HCT116 (cell line): ENCODE data around the gene TES. TPM values are rescaled to one million over a fixed set of nuclear protein-coding genes. Genes with fewer than 3 reads are reported as not detected.

ENCODE experiments used
- ATAC-seq: fragments of 200-7000 bp; cut with Tn5 transposase; 2 replicates; pipeline ENCODE4 v1.9.1; 2020; ENCODE audit warnings: mild to moderate bottlenecking, moderate library complexity
- BruUV-seq: library from RNA; stranded (reverse); fragments of 400-500 nt; replicated peaks from 2 replicates; lab custom pipeline; 2021; lab: Mats Ljungman, UMichigan
- CTCF ChIA-PET: fragments of 300-600 bp; sonication (Branson Sonifier 250); formaldehyde crosslinking; loops from one replicate; lab custom pipeline; 2021; ENCODE audit warnings: antibody characterized with exemption; lab: Charles Lee
- POLR2A ChIA-PET: fragments of 300-600, 350-600 bp; sonication (Branson Sonifier 250); formaldehyde crosslinking; loops from one replicate; lab custom pipeline; 2021; ENCODE audit warnings: antibody characterized with exemption; lab: Charles Lee
- RAD21 ChIA-PET, 2 experiments: fragments of 300-600 bp; sonication (Branson Sonifier 250); formaldehyde crosslinking; loops; one replicate each; lab custom pipeline; 2023; ENCODE audit warnings: low total read pairs in 2 of 2; ENCODE audit not compliant: uncharacterized antibody in 2 of 2, unreplicated experiment in 2 of 2, low non-redundant PET in 1 of 2; lab: Charles Lee
- DNase-seq: peaks from one replicate; pipeline ENCODE4 v3.0.0-alpha.2; 2010; ENCODE audit warnings: low read depth, low spot score
- H2AFZ ChIP-seq: fragments of 200-600 bp; shearing (Covaris generic), sonication (generic); 2 replicates; pipeline ENCODE4 v1.6.1; 2017; ENCODE audit warnings: low read depth, mixed run types, mixed read lengths, antibody characterized with exemption, low read length; ENCODE audit not compliant: poor library complexity, severe bottlenecking
- H3K27ac ChIP-seq: 2 replicates; pipeline ENCODE4 v1.5.1; 2012; ENCODE audit warnings: low read depth, low read length
- H3K27me3 ChIP-seq: fragments of 200-600 bp; sonication (generic); 2 replicates; pipeline ENCODE4 v1.6.1; 2016; ENCODE audit warnings: mixed run types, low read length, mixed read lengths; ENCODE audit not compliant: insufficient read depth
- H3K36me3 ChIP-seq, 2 experiments: fragments of 200-500 bp in 1 of 2; fragments of 200-600 bp in 1 of 2; sonication (Bioruptor generic) in 1 of 2; sonication (generic) in 1 of 2; 2 replicates each; pipeline versions ENCODE4 v1.5.1 to v1.6.1; 2014 to 2016; ENCODE audit warnings: low read length in 2 of 2, inconsistent platforms in 1 of 2, mixed read lengths in 1 of 2, mixed run types in 1 of 2; ENCODE audit not compliant: insufficient read depth in 2 of 2, control insufficient read depth in 1 of 2
- H3K4me1 ChIP-seq, 2 experiments: fragments of 200-600 bp in 1 of 2; sonication (generic) in 1 of 2; 2 replicates each; pipeline versions ENCODE4 v1.5.1 to v1.6.1; 2012 to 2017; ENCODE audit warnings: low read length in 2 of 2, inconsistent platforms in 1 of 2, mild to moderate bottlenecking in 1 of 2, mixed read lengths in 1 of 2, mixed run types in 1 of 2, moderate library complexity in 1 of 2; ENCODE audit not compliant: insufficient read depth in 2 of 2, control insufficient read depth in 1 of 2
- H3K4me2 ChIP-seq: fragments of 200-600 bp; sonication (generic); 2 replicates; pipeline ENCODE4 v1.6.1; 2017; ENCODE audit warnings: mixed run types, low read length, mixed read lengths
- H3K4me3 ChIP-seq, 2 experiments: fragments of 200-600 bp in 1 of 2; sonication (generic) in 1 of 2; replicated peaks in 1 of 2; 2 replicates each; pipeline ENCODE4 v1.5.1; 2011 to 2016; ENCODE audit warnings: low read length in 2 of 2, control low read depth in 1 of 2, low read depth in 1 of 2, mild to moderate bottlenecking in 1 of 2, mixed read lengths in 1 of 2, mixed run types in 1 of 2
- H3K79me2 ChIP-seq: fragments of 200-600 bp; sonication (generic); 2 replicates; pipeline ENCODE4 v1.6.1; 2017; ENCODE audit warnings: mild to moderate bottlenecking, mixed run types, low read length, moderate library complexity, mixed read lengths; ENCODE audit not compliant: insufficient read depth
- H3K9ac ChIP-seq: fragments of 200-600 bp; sonication (generic); 2 replicates; pipeline ENCODE4 v1.6.1; 2016; ENCODE audit warnings: low read length, mixed read lengths
- H3K9me2 ChIP-seq: fragments of 200-600 bp; sonication (generic), shearing (Covaris generic); 2 replicates; pipeline ENCODE4 v1.6.1; 2017; ENCODE audit warnings: mixed run types, mild to moderate bottlenecking, moderate library complexity; ENCODE audit not compliant: insufficient read depth
- H3K9me3 ChIP-seq, 2 experiments: fragments of 200-500 bp in 1 of 2; fragments of 200-600 bp in 1 of 2; sonication (Bioruptor generic) in 1 of 2; sonication (generic) in 1 of 2; 2 replicates each; pipeline ENCODE4 v1.6.1; 2014 to 2017; ENCODE audit warnings: low read length in 2 of 2, mixed read lengths in 2 of 2, inconsistent platforms in 1 of 2, low read depth in 1 of 2, mild to moderate bottlenecking in 1 of 2, mixed run types in 1 of 2, moderate library complexity in 1 of 2; ENCODE audit not compliant: control insufficient read depth in 1 of 2, insufficient read depth in 1 of 2
- H4K20me1 ChIP-seq: fragments of 200-600 bp; sonication (generic), shearing (Covaris generic); 2 replicates; pipeline ENCODE4 v1.6.1; 2017; ENCODE audit warnings: mixed run types, mild to moderate bottlenecking, moderate library complexity; ENCODE audit not compliant: insufficient read depth
- ATF3 ChIP-seq: IDR thresholded peaks from 2 replicates; pipeline ENCODE4 v1.6.1; 2012
- CEBPB ChIP-seq: IDR thresholded peaks from 2 replicates; pipeline ENCODE4 v1.6.1; 2012; ENCODE audit warnings: low read depth
- ELF1 ChIP-seq: IDR thresholded peaks from 2 replicates; pipeline ENCODE4 v1.6.1; 2012; ENCODE audit warnings: low read depth, borderline replicate concordance
- EZH2 ChIP-seq: fragments of 200-600 bp; sonication (generic); IDR thresholded peaks from 2 replicates; pipeline ENCODE4 v1.6.1; 2017; ENCODE audit warnings: antibody characterized with exemption, mixed run types
- FOSL1 ChIP-seq: IDR thresholded peaks from 2 replicates; pipeline ENCODE4 v1.6.1; 2012; ENCODE audit warnings: low read depth
- JUND ChIP-seq: IDR thresholded peaks from 2 replicates; pipeline ENCODE4 v1.6.1; 2012
- POLR2A ChIP-seq: IDR thresholded peaks from 2 replicates; pipeline ENCODE4 v1.7.0; 2011; ENCODE audit warnings: borderline replicate concordance; ENCODE audit not compliant: insufficient read depth, insufficient read length; ENCODE audit errors: extremely low read depth
- POLR2AphosphoS5 ChIP-seq: IDR thresholded peaks from 2 replicates; pipeline ENCODE4 v1.6.1; 2011; ENCODE audit warnings: mild to moderate bottlenecking, low read depth, low read length, moderate library complexity
- RAD21 ChIP-seq: IDR thresholded peaks from 2 replicates; pipeline ENCODE4 v1.6.1; 2012; ENCODE audit warnings: low read depth, mild to moderate bottlenecking
- SRF ChIP-seq: IDR thresholded peaks from 2 replicates; pipeline ENCODE4 v1.6.1; 2012; ENCODE audit warnings: low read depth
- TCF7L2 ChIP-seq: IDR thresholded peaks from 2 replicates; pipeline ENCODE4 v1.7.0; 2011; ENCODE audit warnings: borderline replicate concordance, inconsistent platforms; ENCODE audit not compliant: insufficient read depth, insufficient read length; ENCODE audit errors: extremely low read depth
- ZFX ChIP-seq: fragments of 450-650 bp; IDR thresholded peaks from 2 replicates; pipeline ENCODE4 v1.6.1; 2017
- ZNF274 ChIP-seq: fragments of 200-500 bp; sonication (Bioruptor generic); IDR thresholded peaks from 2 replicates; pipeline ENCODE4 v1.6.1; 2014; ENCODE audit warnings: mild to moderate bottlenecking, low read depth, low read length, inconsistent platforms
- intact Hi-C: fragments of 100-400 bp; cut with micrococcal nuclease; formaldehyde crosslinking; loops from 2 replicates; pipeline ENCODE4 v1.10.0; 2022
- total RNA-seq: library from RNA; stranded (reverse); gene quantifications from one replicate; pipeline ENCODE4 v1.2.1, GENCODE V29; 2021; ENCODE audit not compliant: unreplicated experiment
- TF ChIP-seq, protein P1 (sequence below): IDR thresholded peaks from 2 replicates; pipeline ENCODE4 v1.6.1; 2012; ENCODE audit warnings: low read depth
- TF ChIP-seq, protein P2 (sequence below): IDR thresholded peaks from 2 replicates; pipeline ENCODE4 v1.6.1; 2012
- TF ChIP-seq, protein P3 (sequence below), 3 experiments: fragments of 200-600 bp in 1 of 3; sonication (generic) in 1 of 3; IDR thresholded peaks in 2 of 3; conservative IDR thresholded peaks in 1 of 3; 2 replicates each; pipeline ENCODE4 v1.5.1; 2012 to 2017; ENCODE audit warnings: low read depth in 2 of 3, low read length in 2 of 3, antibody characterized with exemption in 1 of 3, borderline replicate concordance in 1 of 3, control low read depth in 1 of 3, mild to moderate bottlenecking in 1 of 3, mixed read lengths in 1 of 3, mixed run types in 1 of 3, moderate library complexity in 1 of 3; ENCODE audit not compliant: insufficient read depth in 1 of 3

Gene TES
- total RNA-seq, 1 experiment from 2014 or later: 129 TPM

DNA sequence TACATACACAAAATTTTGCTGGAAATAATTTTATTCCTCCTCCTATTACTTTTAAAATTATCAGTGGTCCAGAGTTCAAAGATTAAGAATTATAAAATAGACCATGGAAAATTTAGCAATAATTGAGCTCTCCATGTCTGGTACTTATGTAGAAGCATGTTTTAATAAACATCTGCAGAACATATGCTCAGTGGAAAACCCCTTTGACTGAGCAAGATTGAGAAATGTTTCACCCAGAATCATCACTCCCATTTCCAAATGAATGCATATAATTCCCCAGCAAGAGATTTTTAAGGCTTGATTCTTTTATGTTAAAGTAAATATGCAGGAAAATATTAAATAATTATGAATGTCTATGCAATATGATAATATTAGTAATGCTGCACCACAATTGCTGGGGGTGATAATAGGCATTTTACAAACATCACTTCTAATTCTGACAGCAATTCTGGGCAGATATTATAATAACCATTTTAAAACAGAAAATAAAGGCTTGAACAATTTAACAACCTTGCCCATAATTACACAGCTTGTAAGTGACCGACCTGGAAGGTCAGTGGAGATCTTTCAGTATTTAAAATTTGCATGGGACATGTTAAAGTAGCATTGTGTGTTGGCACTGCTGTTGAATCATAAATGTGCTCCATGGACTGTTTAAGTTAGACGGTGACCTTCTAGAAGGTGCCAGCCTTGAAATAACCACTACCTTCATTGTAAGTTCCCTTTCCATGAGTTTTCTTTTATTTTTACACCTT lies 45.6 kb upstream of the TES start:
- DNase-seq (no peak), ATAC-seq (no peak)
- H3K27ac ChIP-seq: no peak overlapping the region
- RAD21 ChIA-PET: no interaction called here
- TF ChIP-seq, protein P1, sequence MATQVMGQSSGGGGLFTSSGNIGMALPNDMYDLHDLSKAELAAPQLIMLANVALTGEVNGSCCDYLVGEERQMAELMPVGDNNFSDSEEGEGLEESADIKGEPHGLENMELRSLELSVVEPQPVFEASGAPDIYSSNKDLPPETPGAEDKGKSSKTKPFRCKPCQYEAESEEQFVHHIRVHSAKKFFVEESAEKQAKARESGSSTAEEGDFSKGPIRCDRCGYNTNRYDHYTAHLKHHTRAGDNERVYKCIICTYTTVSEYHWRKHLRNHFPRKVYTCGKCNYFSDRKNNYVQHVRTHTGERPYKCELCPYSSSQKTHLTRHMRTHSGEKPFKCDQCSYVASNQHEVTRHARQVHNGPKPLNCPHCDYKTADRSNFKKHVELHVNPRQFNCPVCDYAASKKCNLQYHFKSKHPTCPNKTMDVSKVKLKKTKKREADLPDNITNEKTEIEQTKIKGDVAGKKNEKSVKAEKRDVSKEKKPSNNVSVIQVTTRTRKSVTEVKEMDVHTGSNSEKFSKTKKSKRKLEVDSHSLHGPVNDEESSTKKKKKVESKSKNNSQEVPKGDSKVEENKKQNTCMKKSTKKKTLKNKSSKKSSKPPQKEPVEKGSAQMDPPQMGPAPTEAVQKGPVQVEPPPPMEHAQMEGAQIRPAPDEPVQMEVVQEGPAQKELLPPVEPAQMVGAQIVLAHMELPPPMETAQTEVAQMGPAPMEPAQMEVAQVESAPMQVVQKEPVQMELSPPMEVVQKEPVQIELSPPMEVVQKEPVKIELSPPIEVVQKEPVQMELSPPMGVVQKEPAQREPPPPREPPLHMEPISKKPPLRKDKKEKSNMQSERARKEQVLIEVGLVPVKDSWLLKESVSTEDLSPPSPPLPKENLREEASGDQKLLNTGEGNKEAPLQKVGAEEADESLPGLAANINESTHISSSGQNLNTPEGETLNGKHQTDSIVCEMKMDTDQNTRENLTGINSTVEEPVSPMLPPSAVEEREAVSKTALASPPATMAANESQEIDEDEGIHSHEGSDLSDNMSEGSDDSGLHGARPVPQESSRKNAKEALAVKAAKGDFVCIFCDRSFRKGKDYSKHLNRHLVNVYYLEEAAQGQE: no peak
- no peak for TF ChIP-seq ELF1
- TF ChIP-seq ATF3: no peak
- TF ChIP-seq EZH2: no peak
- TF ChIP-seq FOSL1: no peak
- TF ChIP-seq ZNF274: no peak
- TF ChIP-seq, protein P2, sequence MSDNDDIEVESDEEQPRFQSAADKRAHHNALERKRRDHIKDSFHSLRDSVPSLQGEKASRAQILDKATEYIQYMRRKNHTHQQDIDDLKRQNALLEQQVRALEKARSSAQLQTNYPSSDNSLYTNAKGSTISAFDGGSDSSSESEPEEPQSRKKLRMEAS: no peak
- no peak for TF ChIP-seq POLR2AphosphoS5
- TF ChIP-seq TCF7L2: no peak
- TF ChIP-seq SRF: no peak
- TF ChIP-seq JUND: no peak
- no peak for TF ChIP-seq RAD21
- TF ChIP-seq, protein P3, sequence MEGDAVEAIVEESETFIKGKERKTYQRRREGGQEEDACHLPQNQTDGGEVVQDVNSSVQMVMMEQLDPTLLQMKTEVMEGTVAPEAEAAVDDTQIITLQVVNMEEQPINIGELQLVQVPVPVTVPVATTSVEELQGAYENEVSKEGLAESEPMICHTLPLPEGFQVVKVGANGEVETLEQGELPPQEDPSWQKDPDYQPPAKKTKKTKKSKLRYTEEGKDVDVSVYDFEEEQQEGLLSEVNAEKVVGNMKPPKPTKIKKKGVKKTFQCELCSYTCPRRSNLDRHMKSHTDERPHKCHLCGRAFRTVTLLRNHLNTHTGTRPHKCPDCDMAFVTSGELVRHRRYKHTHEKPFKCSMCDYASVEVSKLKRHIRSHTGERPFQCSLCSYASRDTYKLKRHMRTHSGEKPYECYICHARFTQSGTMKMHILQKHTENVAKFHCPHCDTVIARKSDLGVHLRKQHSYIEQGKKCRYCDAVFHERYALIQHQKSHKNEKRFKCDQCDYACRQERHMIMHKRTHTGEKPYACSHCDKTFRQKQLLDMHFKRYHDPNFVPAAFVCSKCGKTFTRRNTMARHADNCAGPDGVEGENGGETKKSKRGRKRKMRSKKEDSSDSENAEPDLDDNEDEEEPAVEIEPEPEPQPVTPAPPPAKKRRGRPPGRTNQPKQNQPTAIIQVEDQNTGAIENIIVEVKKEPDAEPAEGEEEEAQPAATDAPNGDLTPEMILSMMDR (IDR thresholded peaks at IDR 0.05 in 2 of 3, conservative IDR thresholded peaks at IDR 0.05 in 1 of 3; ENCODE audit: borderline replicate concordance in 1 of 3, insufficient read depth in 1 of 3, low read depth in 2 of 3, low read length in 2 of 3): no peak
- TF ChIP-seq POLR2A: no peak
- no peak for TF ChIP-seq CEBPB
- TF ChIP-seq ZFX: no peak
- BruUV-seq: no TSS peak
- no peaks in the 10 kb centered on the region for H3K9me3 ChIP-seq
- H3K4me3 ChIP-seq: no peak overlapping the region
- H3K36me3 ChIP-seq: no peaks in the 10 kb centered on the region
- no peaks in the 10 kb centered on the region for H3K9me2 ChIP-seq
- CTCF ChIA-PET: interaction anchor here (1.5 to 1.9 kb wide), 2 partner anchors 12 to 26 kb away, joined by 4 to 8 read pairs; no protein-coding TSS in a partner anchor
- no peak overlapping the region for H3K9ac ChIP-seq
- H3K4me2 ChIP-seq: no peak overlapping the region
- H3K27me3 ChIP-seq: no peaks in the 10 kb centered on the region
- H4K20me1 ChIP-seq: no peaks in the 10 kb centered on the region
- H3K79me2 ChIP-seq: no peaks in the 10 kb centered on the region
- 0 out of 4 replicates have a peak, but pooled peaks cover 0 to 5% of the 10 kb centered on the region in 2 experiments for H3K4me1 ChIP-seq
- no peak overlapping the region for H2AFZ ChIP-seq
- POLR2A ChIA-PET: no interaction called here
- intact Hi-C loops: no loop called here
